ENCODE data around the gene GON4L. TPM values are rescaled to one million over a fixed set of nuclear protein-coding genes. Genes with fewer than 3 reads are reported as not detected.

GON4L gene
- total and polyA plus RNA-seq, 7 donors: 10.6 to 29.9 (median 21.0) TPM

DNA sequence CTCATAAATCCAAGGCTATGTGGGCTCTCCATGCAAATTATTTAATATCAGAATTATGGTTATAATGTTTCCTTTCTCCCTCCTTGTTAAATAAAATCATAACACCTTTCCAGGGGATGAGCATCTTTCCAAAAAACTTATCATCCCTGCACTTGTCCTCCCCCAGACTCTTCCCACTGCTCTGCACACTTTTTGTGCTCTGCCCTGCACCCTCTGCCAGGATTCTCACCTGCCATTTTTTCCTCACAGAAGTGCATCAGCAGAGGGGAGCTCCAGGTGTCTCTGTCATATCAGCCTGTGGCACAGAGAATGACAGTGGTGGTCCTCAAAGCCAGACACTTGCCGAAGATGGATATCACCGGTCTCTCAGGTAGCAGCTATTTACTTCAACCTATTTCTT is 23.2 kb upstream of the GON4L start:
- no peak for DNase-seq
- TF ChIP-seq, protein P1, sequence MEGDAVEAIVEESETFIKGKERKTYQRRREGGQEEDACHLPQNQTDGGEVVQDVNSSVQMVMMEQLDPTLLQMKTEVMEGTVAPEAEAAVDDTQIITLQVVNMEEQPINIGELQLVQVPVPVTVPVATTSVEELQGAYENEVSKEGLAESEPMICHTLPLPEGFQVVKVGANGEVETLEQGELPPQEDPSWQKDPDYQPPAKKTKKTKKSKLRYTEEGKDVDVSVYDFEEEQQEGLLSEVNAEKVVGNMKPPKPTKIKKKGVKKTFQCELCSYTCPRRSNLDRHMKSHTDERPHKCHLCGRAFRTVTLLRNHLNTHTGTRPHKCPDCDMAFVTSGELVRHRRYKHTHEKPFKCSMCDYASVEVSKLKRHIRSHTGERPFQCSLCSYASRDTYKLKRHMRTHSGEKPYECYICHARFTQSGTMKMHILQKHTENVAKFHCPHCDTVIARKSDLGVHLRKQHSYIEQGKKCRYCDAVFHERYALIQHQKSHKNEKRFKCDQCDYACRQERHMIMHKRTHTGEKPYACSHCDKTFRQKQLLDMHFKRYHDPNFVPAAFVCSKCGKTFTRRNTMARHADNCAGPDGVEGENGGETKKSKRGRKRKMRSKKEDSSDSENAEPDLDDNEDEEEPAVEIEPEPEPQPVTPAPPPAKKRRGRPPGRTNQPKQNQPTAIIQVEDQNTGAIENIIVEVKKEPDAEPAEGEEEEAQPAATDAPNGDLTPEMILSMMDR (IDR thresholded peaks at IDR 0.05): no peak
- no peak overlapping the region for H3K4me3 ChIP-seq
- no peak for ATAC-seq
- H3K36me3 ChIP-seq (ENCODE audit: insufficient read depth in 1 of 2, low read depth in 1 of 2): no peaks in the 10 kb centered on the region
- intact Hi-C loops (cut with DNase I): no loop called here
- H3K27ac ChIP-seq: no peak overlapping the region
- no peaks in the 10 kb centered on the region for H3K27me3 ChIP-seq (ENCODE audit: insufficient read depth in 3 of 3, low read length in 2 of 3)
- WGBS, 3 donors: 93 to 98% (median 95%) methylated on average over 2 of the region's 2 CpGs
- H3K9me3 ChIP-seq: no peaks in the 10 kb centered on the region
- no peaks in the 10 kb centered on the region for H3K4me1 ChIP-seq

DNA sequence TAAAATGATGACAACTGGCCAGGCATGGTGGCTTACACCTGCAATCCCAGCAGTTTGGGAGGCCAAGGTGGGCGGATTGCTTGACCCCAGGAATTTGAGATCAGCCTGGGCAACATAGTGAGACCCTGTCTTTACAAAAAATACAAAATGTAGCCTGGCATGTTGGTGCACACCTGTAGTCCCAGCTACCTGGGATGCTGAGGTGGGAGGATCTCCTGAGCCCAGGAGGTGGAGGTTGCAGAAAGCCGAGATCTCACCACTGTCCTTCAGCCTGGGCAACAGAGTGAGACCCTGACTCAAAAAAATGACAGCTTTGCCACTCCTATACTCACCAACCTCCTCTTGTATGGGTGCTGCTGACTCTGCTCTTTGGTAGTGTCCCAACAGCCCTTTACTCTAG is 20.9 kb upstream of the GON4L start:
- H3K4me3 ChIP-seq: no peak overlapping the region
- intact Hi-C loops (cut with DNase I): no loop called here
- WGBS, 3 donors: 97 to 100% (median 100%) methylated on average over 2 of the region's 2 CpGs
- no peaks in the 10 kb centered on the region for H3K27me3 ChIP-seq (ENCODE audit: insufficient read depth in 3 of 3, low read length in 2 of 3)
- DNase-seq (no peak), ATAC-seq (no peak)
- no peaks in the 10 kb centered on the region for H3K4me1 ChIP-seq
- TF ChIP-seq, protein P1 (IDR thresholded peaks at IDR 0.05): no peak
- no peaks in the 10 kb centered on the region for H3K36me3 ChIP-seq (ENCODE audit: insufficient read depth in 1 of 2, low read depth in 1 of 2)
- no peak overlapping the region for H3K27ac ChIP-seq
- no peaks in the 10 kb centered on the region for H3K9me3 ChIP-seq

DNA sequence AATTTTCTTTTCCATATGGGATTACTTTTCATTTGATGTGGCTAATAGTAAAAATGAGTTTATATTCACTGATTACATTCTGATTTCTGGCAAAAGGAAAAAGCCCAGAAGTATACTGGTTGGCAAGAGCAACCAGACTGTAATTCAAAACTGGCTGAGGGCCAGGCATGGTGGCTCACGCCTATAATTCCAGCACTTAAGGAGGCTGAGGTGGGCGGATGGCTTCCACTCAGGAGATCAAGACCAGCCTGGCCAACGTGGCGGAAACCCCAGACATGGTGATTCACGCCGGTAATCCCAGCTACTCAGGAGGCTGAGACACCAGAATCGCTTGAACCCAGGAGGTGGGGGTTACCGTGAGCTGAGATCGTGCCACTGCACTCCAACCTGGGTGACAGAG is 16.8 kb upstream of the GON4L start:
- H3K27ac ChIP-seq: no peak overlapping the region
- DNase-seq: no peak
- no peak for ATAC-seq
- H3K36me3 ChIP-seq (ENCODE audit: insufficient read depth in 1 of 2, low read depth in 1 of 2): no peaks in the 10 kb centered on the region
- TF ChIP-seq, protein P1 (IDR thresholded peaks at IDR 0.05): no peak
- H3K9me3 ChIP-seq: no peaks in the 10 kb centered on the region
- no peaks in the 10 kb centered on the region for H3K4me1 ChIP-seq
- H3K27me3 ChIP-seq (ENCODE audit: insufficient read depth in 3 of 3, low read length in 2 of 3): no peaks in the 10 kb centered on the region
- intact Hi-C loops (cut with DNase I): no loop called here
- no peak overlapping the region for H3K4me3 ChIP-seq
- 66 to 69% (median 66%) methylated on average over 9 of the region's 9 CpGs for WGBS, 3 donors

DNA sequence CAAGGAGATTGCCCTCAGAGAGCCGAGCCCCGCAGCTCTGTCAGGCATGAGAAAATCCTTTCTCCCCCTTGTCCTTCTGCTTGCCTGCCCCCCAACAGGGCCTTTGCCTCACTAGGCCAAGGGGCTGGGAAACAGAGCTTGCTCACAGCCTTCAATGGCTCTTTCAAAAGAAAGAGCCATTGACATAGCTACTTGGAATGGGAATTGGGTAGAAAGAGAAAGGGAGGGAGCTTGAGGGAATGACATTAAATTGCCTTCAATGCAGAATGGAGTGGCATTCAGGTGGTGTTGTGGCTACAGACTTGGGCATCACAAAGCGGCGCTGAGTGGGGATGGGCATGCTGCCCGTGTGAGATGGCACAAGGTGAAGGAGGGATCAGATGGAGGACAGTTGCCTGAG is 15.5 kb upstream of the GON4L start:
- no peak overlapping the region for H3K4me3 ChIP-seq
- TF ChIP-seq, protein P1 (IDR thresholded peaks at IDR 0.05): no peak
- no peaks in the 10 kb centered on the region for H3K27me3 ChIP-seq (ENCODE audit: insufficient read depth in 3 of 3, low read length in 2 of 3)
- ATAC-seq: no peak
- WGBS, 3 donors: 85 to 90% (median 88%) methylated on average over 5 of the region's 5 CpGs
- no peaks in the 10 kb centered on the region for H3K9me3 ChIP-seq
- DNase-seq: no peak
- H3K36me3 ChIP-seq (ENCODE audit: insufficient read depth in 1 of 2, low read depth in 1 of 2): no peaks in the 10 kb centered on the region
- intact Hi-C loops (cut with DNase I): no loop called here
- H3K27ac ChIP-seq: no peak overlapping the region
- no peaks in the 10 kb centered on the region for H3K4me1 ChIP-seq

DNA sequence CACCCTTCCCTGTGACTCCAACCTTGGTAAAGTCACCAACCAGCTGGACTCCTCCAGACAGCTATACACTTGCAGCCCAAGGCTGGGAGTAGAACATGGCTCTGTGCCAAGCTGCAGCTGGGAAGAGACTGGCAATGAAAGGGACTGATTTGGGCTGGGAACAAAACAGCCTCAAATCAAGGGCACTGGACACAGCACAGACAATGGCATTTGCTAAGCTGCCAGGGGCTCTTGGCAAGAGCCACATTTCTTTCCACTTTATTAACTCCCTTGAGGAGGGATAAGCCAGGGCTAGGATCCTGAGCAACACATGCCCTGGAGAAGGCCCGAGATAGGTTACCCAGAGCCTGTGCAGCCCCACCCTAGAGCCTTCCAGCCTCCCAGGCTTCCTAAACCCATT is 14.4 kb upstream of the GON4L start:
- 19 to 33% (median 21%) methylated on average over 1 of the region's 1 CpG for WGBS, 3 donors
- intact Hi-C loops (cut with DNase I): no loop called here
- no peak overlapping the region for H3K27ac ChIP-seq
- H3K27me3 ChIP-seq (ENCODE audit: insufficient read depth in 3 of 3, low read length in 2 of 3): no peaks in the 10 kb centered on the region
- no peak overlapping the region for H3K4me3 ChIP-seq
- TF ChIP-seq, protein P1 (IDR thresholded peaks at IDR 0.05): no peak
- no peaks in the 10 kb centered on the region for H3K9me3 ChIP-seq
- H3K4me1 ChIP-seq: no peaks in the 10 kb centered on the region
- no peaks in the 10 kb centered on the region for H3K36me3 ChIP-seq (ENCODE audit: insufficient read depth in 1 of 2, low read depth in 1 of 2)
- no peak for ATAC-seq
- DNase-seq: no peak
